ENCODE data around the gene MRPS25.

- TF ChIP-seq, protein P1, sequence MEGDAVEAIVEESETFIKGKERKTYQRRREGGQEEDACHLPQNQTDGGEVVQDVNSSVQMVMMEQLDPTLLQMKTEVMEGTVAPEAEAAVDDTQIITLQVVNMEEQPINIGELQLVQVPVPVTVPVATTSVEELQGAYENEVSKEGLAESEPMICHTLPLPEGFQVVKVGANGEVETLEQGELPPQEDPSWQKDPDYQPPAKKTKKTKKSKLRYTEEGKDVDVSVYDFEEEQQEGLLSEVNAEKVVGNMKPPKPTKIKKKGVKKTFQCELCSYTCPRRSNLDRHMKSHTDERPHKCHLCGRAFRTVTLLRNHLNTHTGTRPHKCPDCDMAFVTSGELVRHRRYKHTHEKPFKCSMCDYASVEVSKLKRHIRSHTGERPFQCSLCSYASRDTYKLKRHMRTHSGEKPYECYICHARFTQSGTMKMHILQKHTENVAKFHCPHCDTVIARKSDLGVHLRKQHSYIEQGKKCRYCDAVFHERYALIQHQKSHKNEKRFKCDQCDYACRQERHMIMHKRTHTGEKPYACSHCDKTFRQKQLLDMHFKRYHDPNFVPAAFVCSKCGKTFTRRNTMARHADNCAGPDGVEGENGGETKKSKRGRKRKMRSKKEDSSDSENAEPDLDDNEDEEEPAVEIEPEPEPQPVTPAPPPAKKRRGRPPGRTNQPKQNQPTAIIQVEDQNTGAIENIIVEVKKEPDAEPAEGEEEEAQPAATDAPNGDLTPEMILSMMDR (IDR thresholded peaks at IDR 0.05) = no peak
- TF ChIP-seq POLR2A (IDR thresholded peaks at IDR 0.05) = no peak
- no peak for TF ChIP-seq POLR2AphosphoS5 (IDR thresholded peaks at IDR 0.05; ENCODE audit: insufficient read depth in 1 of 2, low read depth in 1 of 2)
These were observed 1.4 kb upstream of the MRPS25 start for GRCh38 chr3:15066467-15066866.

All from vagina (tissue), 2 donors.